ENCODE data around the gene CPVL.

Gene CPVL

DNA sequence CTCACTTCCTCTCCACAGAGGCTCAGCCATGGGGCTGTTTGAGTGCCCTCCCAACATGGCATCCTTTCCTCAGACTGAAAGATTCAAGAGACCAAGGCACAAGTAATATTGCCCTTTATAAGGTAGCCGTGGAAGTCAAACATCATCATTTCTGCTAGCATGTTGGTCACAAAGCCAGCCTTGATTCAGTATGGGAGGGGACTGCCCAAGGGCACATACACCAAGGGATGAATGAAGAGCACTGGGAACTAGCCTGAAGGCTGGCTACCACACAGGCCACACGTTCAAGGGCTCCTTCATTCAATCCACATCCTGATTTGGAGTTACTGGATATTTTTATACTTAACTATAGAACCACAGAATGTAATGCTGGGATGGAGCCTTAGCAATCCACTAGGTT lies 39.3 kb downstream of the CPVL start:
- H3K27me3 Mint-ChIP-seq (ENCODE audit: low read depth): peaks cover 14% of the 10 kb centered on the region
- no peak overlapping the region for H3K27ac Mint-ChIP-seq
- H3K36me3 Mint-ChIP-seq (ENCODE audit: low read depth): peaks cover 5% of the 10 kb centered on the region
- H3K4me3 Mint-ChIP-seq: no peak overlapping the region
- peaks cover 3% of the 10 kb centered on the region for H3K9me3 Mint-ChIP-seq
- H3K4me1 Mint-ChIP-seq: peaks cover 20% of the 10 kb centered on the region
- TF ChIP-seq, protein P1, sequence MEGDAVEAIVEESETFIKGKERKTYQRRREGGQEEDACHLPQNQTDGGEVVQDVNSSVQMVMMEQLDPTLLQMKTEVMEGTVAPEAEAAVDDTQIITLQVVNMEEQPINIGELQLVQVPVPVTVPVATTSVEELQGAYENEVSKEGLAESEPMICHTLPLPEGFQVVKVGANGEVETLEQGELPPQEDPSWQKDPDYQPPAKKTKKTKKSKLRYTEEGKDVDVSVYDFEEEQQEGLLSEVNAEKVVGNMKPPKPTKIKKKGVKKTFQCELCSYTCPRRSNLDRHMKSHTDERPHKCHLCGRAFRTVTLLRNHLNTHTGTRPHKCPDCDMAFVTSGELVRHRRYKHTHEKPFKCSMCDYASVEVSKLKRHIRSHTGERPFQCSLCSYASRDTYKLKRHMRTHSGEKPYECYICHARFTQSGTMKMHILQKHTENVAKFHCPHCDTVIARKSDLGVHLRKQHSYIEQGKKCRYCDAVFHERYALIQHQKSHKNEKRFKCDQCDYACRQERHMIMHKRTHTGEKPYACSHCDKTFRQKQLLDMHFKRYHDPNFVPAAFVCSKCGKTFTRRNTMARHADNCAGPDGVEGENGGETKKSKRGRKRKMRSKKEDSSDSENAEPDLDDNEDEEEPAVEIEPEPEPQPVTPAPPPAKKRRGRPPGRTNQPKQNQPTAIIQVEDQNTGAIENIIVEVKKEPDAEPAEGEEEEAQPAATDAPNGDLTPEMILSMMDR (IDR thresholded peaks at IDR 0.05; ENCODE audit: unreplicated experiment in 3 of 3): no peak

DNA sequence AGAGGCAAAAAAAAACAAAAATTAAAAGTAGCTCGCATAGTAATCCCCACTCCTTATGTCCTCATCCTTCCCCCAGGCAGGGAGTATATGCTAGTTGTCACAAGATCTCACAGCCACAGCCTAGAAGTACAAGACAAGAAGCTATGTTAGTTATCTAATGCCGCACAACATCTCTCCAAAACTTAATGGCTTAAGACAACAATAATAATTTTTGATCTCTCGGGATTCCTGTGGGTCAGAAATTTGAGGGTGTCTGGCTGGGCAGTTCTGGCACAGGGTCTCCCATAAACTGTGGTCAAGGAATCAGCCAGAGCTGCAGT lies 39.7 kb downstream of the CPVL start:
- H3K4me1 Mint-ChIP-seq: peaks cover 22% of the 10 kb centered on the region
- peak overlapping the region in 2 of 3 experiments; percentile 38 to 47 for H3K27ac Mint-ChIP-seq
- H3K4me3 Mint-ChIP-seq: no peak overlapping the region
- peaks cover 5% of the 10 kb centered on the region for H3K36me3 Mint-ChIP-seq (ENCODE audit: low read depth)
- H3K9me3 Mint-ChIP-seq: peaks cover 3% of the 10 kb centered on the region
- TF ChIP-seq, protein P1 (IDR thresholded peaks at IDR 0.05; ENCODE audit: unreplicated experiment in 3 of 3): peak in 1 of 3 experiments; percentile 31
- H3K27me3 Mint-ChIP-seq (ENCODE audit: low read depth): peaks cover 12% of the 10 kb centered on the region

DNA sequence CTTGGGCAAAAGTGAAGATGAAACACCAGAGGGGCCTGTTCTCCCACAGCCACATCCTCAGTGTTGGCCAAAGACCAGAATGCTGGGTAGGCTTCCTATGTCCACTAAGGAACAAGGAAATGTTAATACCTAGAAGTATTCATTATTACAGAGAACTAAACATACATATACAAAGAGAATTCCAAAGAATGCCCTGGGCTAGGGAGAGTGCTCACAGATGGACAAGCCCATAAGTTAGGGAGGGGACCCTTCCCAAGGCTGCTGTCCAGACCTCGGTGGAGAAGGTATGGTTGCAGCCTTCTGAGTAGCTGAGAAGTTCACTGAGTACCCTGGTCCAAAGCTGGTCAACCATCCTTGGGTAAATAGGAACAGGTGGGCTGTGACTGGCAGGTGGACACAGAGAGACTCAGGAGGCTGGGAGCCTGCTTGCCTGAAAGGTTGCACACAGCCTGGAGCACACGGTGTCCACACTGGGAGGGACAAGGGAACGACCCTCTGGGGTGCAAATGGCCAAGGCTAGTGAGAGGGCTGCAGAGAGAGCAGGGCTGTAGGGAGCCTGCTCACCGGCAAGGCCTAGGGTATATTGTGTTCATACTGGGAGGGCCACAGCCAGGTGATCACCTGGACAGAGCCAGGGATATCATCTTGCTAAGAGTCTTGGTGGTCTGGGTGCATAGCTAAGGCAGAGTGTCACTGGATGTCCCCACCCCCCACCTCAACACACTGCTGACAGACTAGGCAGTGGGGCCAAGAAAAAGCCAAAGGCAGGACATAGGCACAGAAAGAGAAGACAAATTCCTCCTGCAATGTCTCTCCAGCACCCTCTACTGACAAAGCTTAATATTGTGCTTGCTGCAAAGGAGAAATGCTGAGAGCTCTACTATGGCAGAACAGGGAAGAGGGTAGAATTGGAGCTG lies 40.3 kb downstream of the CPVL start:
- H3K27me3 Mint-ChIP-seq (ENCODE audit: low read depth): peaks cover 12% of the 10 kb centered on the region
- no peak overlapping the region for H3K4me3 Mint-ChIP-seq
- peaks cover 3% of the 10 kb centered on the region for H3K9me3 Mint-ChIP-seq
- TF ChIP-seq, protein P1 (IDR thresholded peaks at IDR 0.05; ENCODE audit: unreplicated experiment in 3 of 3): peak; percentile 80 to 86 (median 82)
- peaks cover 5% of the 10 kb centered on the region for H3K36me3 Mint-ChIP-seq (ENCODE audit: low read depth)
- H3K4me1 Mint-ChIP-seq: peaks cover 25% of the 10 kb centered on the region
- H3K27ac Mint-ChIP-seq: peak overlapping the region in 2 of 3 experiments; percentile 38 to 47

DNA sequence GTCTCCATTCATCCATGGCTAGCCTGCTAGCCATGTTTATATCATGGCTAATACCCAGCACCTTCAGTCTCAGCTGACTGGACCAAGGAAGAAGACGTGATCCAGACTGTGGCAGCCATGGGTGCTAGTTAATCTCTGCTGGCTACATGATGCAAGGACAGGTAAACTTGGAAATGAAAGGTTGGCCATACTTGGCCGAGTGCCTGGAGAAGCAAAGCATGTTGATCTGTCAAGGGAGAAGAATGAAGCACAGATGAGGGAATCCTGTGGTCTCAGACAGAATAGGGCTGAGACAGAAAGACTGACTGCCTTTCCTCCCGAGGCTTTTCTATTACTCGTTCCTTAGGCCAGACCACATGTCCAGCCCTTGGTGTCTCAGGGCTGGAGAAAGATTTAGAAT lies 41.1 kb downstream of the CPVL start:
- Mint-ChIP-seq H3K4me3 (no peak overlapping the region), H3K4me1 (peaks cover 33% of the 10 kb centered on the region), H3K27me3 (ENCODE audit: low read depth) (peaks cover 12% of the 10 kb centered on the region), H3K36me3 (ENCODE audit: low read depth) (no peaks in the 10 kb centered on the region), H3K27ac (no peak overlapping the region), H3K9me3 (no peaks in the 10 kb centered on the region)
- TF ChIP-seq, protein P1 (IDR thresholded peaks at IDR 0.05; ENCODE audit: unreplicated experiment in 3 of 3): no peak

DNA sequence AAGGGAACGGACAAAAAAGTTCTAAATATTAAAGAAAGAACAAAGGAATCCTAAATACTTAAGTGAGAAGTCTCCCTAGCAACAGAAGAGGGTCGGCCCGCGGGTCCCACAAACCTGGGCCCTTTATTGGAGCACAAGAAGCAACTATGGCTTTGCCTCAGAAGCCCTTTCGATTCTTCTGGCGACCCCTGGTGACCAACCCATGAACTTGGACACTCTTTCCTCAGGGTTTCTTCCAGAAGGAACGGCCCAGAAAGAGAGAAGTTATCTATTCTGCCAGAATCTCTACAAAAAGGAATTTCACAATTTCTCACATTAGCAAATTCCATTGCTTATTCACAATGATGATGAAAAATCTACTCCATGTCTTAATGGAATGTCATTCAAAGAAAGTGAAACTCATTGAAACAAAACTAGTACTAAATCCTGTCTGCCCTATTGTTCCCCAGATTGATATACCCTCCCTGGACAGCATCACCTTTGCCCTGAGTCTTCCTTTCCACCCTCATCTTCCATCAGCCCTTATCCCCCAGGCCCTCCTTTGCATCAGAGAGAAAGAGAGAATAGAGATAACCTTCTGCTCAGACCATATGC lies 43.7 kb downstream of the CPVL start:
- no peak overlapping the region for H3K4me3 Mint-ChIP-seq
- H3K4me1 Mint-ChIP-seq: peaks cover 31% of the 10 kb centered on the region
- H3K36me3 Mint-ChIP-seq (ENCODE audit: low read depth): no peaks in the 10 kb centered on the region
- no peaks in the 10 kb centered on the region for H3K9me3 Mint-ChIP-seq
- TF ChIP-seq, protein P1 (IDR thresholded peaks at IDR 0.05; ENCODE audit: unreplicated experiment in 3 of 3): peak; percentile 61 to 83 (median 66)
- peak overlapping the region; percentile 13 to 52 (median 40) for H3K27ac Mint-ChIP-seq
- H3K27me3 Mint-ChIP-seq (ENCODE audit: low read depth): peaks cover 8% of the 10 kb centered on the region

Measured in nephron (organoid).